Measurements from ENCODE around the gene ACSM5.

ACSM5 gene, protein sequence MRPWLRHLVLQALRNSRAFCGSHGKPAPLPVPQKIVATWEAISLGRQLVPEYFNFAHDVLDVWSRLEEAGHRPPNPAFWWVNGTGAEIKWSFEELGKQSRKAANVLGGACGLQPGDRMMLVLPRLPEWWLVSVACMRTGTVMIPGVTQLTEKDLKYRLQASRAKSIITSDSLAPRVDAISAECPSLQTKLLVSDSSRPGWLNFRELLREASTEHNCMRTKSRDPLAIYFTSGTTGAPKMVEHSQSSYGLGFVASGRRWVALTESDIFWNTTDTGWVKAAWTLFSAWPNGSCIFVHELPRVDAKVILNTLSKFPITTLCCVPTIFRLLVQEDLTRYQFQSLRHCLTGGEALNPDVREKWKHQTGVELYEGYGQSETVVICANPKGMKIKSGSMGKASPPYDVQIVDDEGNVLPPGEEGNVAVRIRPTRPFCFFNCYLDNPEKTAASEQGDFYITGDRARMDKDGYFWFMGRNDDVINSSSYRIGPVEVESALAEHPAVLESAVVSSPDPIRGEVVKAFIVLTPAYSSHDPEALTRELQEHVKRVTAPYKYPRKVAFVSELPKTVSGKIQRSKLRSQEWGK
- 0 reads per million in 4 donors for total RNA-seq

DNA sequence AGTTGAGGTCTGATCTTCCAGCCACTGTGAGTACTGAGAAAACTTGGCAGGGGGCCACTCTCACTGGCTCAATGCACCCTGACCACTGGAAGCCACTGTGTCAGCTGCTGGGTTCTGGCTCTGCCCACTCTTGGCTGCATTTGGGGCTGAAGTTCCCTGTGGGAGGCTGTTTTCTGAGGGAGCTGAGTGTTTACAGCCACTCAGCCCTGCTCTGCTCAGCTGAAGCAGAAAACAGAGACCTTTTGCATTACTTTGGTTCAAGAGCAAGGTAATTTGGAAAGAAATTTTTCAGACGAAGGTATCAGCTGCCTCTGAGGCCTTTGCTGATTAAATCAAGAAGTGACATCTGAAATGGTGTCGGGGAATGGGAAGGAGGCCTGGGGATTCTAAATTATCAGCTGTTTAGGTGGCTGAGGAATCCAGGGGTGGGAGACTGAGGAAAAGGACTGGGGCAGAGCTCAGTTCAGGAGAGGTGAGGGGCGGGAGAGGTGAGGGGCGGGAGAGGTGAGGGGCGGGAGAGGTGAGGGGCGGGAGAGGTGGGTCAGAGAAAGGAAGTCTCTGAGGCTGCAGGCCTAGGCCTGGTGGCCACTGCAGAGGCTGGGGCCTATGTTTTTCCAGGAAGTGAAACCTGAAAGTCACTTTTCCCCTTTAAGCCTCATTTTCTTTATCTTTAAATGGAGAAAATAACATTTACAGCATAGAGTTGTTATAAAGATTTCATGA, at the start of gene ACSM5:
TSS of gene ACSM5 (plus strand) at position 137 of the 723 bp plus-strand sequence. CDS start 1,951 bp downstream, outside the sequence.
- DNase-seq, result no peak

DNA sequence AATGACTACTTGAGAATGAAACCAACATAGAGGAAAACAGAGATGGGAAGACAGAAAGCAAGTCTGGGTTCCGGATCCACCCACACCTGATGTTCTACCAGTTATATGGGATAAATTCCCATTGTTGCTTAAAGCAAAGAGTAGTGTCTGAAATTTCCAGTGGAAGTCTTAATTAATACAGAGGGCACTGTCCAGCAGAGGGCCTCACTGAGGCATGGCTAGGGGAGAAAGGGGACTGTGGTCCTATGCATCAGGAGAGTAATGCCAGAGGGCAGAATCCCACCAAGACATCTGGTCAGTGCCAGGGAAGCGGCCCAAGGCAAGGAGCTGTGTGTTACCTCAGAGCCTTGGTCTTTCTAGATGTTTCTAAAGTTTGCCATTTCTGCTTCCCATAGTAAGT, 49.3 kb upstream of the ACSM5 start:
- no peak for DNase-seq

DNA sequence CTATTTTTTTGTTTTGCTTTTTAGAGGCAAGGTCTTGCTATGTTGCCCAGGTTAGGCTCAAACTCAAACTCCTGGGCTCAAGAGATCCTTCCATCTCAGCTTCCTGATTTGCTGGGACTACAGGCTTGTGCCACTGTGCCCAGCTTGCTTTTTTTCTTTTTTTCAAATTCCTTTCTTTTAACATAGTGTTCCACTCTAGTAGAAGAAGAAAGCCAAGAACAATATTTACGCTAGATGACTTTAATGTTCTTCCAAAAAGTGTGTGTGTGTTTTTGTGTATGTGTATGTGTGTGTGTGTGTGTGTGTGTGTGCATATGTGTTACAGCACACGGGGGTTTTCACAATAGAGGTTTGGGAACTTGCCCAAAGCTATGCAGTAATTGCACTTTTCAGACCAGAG, 46.1 kb upstream of the ACSM5 start:
- no peak for DNase-seq

DNA sequence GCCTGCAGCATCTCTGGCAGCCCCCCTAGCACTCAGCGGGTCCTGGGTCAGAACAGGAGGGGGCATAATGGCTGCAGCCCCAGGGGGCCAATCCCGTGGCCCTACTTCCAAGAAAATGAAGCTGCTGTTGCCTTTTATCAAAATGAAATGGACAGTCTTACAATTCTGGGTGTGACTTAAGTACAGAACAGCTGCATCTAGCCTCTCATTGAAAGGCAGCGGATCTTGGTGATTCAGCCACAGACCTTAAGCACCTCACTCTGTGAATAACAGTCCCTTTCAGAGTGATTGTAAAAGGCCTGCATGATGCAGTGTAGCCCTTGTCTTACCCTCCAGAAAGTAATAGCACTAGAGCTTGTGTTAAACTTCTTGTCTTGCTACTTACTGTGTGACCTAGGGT, 45.3 kb upstream of the ACSM5 start:
- DNase-seq, result no peak

DNA sequence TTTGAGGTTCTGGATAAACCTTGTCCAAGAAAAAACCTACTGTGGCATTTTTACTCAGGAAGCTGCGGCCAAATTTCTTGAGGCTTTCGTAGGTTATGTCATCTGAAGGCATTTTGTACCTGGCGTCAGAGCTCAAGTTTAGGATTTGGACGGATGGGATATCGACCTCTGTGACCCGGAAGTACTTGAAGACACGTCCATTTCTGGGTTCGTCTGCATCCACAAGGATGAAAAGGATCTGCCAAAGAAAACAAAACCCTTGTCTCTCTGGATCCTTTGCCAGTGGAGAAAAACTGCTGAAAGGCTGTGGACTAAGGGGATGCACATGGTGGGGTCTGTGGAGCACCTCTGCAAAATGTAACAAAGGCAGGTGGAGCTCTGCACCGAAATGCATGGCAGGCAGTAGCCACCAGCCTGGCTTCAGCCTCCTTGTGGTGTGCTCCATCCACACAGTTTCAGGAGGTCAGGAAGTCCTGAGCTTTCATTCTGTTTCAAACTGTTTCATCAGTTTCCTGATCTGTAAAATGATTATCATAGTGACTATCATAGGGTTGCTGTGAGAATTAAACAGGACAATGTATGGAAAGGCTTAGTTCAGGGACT, 39.8 kb upstream of the ACSM5 start:
- no peak for DNase-seq

DNA sequence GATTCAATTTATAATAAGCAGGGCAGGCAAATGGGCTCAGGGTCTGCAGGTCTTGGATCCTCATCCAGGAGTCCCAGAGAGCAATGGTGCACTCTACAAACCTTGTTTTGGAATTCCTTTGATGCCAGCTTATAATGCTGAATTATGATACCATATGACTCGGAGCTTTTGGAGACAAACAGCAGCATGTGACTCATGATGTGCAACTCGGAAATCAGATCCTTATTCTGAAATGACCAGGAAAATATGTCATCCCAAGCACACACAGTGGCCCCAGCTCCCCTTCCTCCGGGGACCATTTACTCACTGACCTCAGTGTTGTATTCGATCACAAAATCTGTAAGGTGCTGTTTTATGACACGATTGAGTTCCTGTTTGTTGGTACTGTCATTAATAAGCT, 36.6 kb upstream of the ACSM5 start:
- DNase-seq, result no peak

DNA sequence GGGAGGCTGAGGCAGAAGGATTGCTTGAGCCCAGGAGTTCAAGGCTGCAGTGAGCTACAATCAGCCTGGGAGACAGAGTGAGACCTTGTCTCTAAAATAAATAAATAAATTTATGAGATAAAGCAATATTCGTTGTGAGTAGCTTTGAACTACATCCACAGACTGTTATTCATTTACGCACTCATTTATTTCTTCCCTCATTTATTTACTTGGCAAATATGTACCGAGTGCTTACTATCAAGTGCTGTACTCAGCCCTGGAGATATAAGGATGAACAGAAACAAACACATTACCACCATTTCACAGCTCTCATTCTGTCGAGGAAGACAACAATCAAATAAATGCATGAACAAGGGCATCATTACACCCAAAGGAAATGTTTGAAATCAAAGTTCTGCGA, 32.2 kb upstream of the ACSM5 start:
- no peak for DNase-seq

DNA sequence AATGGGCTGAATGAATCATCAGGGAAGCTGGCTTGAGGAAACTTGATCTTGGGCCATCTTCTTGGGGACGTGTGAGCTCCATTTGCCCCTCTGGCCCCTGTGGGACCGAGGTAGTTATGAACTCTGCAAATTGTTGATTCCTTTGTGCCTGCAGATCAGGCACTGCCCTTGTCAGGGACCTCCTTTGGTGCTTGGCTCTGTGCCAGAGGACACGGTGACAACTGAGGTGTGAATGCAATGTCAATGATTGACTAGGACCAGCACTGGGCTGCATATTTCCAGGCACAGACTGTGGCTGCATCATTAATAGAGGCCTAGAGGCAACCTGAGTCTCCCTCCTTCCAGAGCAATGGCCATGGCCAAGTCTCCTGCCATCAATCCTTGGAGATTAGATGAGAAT, 28.6 kb upstream of the ACSM5 start:
- no peak for DNase-seq

DNA sequence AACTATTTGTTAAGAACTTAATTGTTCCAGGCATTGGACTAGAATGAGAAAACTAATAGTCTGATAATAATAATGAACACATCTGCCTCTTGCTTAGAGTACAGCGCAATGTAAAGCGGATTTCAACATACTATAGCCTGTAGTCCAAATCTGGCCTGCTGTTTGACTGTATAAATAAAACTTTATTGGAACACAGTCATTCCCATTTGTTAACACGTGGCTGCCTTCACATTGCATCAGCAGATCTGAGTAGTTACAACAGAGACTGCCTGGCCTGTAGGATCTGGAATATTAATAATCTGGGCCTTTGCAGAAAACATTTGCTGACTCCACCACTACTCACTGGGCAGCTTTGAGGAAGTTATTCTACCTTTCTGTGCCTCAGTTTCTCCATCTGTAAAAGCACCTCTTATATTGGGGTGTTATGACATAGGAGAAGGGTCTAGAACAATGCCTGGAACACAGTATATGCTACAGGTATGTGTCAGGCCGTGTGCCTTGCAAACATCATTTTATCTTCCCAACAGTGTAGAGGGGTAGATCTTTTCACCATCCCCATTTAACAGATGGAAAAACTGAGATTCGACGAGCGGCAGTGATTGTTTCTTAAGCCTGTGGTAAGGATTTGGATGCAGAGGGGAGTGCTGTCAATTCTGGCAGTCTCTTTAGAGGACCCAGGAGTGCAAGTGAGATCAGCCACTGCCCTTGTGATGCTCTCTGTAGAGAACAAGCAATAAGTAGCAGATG, 27.0 kb upstream of the ACSM5 start:
- DNase-seq, result no peak

DNA sequence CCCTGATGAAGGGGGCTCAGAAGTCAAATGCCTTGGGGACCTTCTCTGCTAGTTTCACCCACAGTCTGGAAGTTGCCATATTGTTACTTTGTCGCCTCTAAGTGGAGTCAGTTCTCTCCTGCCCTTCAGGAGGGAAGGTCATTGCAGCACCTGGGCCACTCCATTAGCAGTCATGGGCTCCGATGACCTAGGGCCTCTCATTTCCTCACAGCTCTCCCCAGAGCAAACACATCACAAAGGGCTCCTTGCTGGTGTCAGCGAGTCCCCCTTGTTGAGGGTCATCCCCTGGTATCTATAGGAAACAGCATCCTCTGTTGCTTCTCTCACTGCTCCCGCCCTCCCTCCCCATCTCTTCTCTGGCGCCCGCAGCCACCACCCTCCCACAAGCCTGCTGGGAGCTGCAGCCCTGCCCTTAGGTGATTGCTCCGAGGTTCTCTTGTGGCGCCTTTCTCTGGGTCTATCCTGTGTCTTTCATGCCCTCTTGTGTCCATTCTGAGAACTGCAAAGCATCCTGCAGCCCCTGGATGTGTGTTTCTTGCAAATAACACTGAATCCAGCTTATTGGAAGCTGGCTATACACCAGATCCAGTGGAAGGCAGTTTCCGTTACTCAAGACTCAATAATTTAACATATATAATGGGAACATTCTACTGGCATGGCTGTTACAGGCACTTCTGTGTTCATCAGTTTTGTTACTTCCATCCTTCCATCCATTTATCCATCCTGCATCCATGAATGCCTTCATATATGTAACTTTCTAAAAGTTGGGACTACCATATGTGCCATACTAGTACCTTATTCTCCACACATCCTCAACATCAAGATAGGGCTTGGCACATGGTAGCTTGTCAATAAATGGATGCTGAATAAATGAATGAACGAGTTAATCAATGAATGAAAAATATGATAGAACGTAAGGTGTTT, 26.0 kb upstream of the ACSM5 start:
- DNase-seq, result peak in 2 of 5 donors; percentile 21 to 46

DNA sequence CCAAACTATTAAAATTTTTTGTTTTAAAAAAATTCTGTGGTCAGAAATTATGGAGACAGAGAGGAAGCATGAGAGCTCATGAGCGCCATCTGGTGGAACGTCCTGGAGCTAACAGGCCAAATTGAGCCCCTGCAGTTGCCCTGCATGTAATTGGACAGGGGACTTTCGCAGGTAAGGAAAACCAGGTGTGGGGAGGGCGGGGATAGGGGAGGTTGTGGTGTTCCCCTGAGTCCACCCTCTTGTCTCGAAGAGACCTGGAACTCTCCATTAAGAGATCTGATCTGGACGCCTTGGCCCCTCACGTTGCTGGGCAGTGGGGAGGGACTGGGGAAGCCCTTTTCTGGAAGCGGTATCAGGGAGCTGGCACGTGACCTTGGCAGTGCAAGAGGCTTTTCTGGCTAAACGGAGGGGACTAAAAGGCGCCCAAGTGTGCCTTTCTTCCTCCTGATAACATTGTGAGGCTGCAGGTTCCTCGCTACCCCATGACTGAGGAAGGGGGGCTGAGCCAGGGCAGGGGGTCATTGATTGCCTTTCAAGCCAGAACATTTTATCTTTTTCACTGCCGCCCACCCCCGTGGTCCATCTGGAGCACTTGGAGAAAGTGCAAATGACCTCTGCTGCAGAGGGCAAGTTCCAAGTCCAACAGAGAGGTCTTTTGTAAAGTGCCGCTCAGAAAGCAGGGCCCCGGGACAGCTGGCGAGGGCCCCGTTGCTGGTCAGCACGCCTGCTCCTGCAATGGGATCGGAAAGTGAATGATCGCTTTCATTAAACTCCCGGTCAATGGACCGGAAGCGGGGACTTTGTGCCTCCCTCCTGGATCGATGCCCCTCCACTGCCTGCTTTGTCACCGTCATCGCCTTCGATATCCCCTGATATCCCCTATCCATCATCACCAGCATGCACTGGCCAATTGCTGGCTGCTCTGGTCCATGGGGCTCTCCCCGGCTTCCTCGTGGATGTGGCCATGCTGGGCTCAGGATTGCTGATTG, 23.2 kb upstream of the ACSM5 start:
- DNase-seq, result peak; percentile 19 to 35 (median 24)

DNA sequence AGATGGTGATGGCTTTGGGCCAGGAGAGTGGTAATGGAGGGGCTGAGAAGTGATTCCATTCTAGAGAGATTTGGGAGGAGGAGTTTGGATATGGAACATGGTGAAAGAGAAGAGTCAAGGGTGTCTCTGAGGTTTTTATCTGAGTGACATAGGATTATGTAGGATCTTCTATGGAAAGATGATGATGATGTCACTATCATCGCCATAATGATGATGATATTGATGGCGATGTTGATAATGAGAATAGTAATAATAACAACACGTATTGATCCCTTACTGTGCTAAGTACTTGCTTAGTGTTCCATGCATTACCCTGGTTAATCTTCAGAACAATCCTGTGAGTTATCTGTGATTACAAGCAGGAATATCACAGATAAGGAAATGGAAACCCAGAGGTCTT, 21.4 kb upstream of the ACSM5 start:
- DNase-seq, result no peak

DNA sequence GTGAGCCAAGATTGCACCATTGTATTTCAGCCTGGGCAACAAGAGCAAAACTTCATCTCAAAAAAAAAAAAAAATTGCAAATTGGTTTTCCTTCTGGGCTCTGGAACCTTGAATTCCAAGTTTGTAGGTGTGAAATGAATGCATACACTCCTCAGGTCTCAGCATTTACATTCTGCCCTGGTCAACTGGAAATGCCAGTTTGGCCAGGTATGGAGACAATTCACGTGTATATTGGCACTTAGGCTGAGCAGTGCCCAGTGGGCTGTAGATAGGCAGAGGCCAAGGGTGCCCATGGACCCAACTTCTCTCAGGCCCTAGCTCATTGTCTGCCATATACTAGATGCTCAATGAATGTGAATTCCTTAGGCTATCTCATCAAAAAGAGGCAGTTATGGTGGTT, 20.5 kb upstream of the ACSM5 start:
- DNase-seq, result no peak

DNA sequence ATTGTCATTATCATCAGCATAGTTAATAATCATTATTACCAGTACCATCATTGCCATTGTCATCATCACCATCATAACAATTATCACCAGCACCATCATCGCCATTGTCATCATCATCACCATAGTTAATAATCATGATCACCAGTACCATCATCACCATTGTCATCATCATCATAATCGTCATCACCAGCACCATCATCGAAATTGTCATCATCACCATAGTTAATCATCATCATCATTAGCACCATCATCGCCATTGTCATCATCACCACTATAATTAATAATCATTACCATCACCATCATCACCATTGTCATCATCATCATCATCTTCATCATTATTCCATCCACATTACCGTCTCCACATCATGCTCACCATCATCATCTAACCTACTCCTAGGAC, 18.3 kb upstream of the ACSM5 start:
- no peak for DNase-seq

DNA sequence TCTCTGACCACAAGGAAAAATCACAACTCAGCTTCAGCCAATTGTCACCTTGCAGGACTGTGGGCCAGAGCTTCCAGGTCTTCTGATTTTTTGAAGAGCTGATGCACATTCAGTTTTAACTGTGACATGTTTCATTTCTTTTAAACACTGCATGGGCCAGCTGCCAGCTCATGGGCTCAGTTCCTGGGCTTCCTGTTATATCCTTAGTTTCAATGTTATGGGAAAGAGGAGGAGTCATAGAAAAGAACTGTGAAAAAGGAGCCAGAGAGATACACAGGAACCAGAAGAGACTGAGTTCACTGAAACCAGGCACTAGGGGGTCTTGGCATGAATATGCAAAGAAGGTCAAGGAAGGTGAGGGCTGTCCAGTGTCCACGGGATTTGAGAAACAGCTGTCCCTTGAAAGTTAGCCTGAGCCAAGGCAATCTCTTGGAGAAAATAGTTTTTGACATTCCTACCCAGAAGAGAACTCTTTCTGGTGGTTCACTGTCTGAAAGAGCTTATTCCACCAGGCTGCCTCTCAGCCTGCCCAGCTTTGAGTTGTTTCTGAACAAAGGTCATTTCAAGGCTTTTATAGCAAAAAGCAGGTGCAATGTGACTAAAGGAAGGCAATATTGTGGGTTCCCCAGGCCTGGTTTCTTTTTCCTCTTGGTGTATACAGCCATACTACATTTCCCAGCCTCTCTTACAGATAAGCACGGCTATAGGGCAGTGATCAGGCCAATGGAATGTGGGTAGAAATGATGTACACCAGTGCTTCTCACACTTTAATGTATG, 15.3 kb upstream of the ACSM5 start:
- DNase-seq, result no peak

DNA sequence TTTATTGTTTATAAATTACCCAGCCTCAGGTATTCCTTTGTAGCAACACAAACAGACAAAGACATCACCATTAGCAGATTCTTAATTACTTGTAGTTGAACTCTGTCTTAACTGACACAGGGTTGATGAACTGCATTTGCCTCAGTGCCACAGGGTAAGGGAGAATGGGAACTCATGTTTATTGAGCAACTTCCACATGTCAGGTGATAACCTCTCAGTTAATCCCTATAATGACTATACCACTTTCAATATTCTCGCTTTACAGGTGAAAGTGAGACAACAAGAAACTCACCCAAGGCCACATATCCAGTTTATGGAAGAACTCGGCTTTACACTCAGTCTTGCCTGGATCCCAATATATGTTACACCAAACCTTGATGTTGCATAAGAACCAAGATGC, 13.4 kb upstream of the ACSM5 start:
- no peak for DNase-seq

DNA sequence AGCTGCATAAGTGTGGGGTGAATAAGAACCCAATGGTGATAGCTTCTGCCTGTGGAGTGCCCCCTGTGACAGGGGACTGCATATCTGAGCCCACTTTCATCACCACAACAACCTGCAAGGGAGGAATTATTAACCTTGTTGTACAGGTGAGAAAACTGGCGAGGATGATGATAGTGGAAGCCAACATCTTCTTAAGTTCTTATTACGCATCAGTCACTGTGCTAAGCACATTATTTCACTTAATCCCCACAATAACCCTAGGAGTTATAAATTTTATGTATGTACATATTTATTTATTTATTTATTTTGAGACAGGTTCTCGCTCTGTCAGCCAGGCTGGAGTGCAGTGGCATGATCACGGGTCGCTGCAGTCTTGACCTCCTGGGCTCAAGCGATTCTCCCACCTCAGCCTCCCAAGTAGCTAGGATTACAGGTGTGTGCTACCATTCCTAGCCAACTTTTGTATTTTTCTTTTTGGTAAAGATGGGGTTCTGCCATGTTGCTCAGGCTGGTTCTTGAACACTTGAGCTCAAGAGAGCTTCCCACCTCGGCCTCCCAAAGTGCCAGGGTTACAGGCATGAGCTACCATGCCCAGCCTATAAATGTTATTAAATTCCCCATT, 12.4 kb upstream of the ACSM5 start:
- no peak for DNase-seq

DNA sequence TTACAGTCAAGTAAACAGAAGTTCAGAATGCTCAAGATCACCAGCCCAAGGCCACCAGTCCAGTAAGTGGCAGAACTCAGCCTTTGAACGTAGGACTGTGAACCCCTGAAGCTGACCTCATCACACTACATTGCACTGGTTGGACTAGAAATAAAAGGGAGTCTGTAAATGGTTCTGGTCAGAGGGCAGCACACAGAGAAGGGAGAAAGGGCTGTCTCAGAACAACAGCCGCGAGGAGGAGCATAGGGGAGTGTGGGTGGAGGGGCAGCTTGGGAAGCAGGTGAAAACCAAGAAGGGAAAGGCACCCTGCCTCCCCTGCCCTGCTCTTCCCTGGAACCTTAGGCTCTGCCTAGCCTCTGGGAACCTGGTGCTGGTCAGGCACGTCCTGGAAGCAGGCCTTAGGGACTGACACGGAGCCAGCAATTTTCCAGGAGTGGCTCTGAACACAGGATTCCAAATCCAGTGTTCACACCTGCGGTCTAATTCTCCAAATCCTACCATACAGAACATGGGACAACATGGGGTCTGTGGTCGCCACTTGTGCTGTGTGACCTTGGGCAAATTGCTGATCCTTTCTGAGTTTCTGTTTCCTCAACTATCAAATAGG, 11.8 kb upstream of the ACSM5 start:
- no peak for DNase-seq

DNA sequence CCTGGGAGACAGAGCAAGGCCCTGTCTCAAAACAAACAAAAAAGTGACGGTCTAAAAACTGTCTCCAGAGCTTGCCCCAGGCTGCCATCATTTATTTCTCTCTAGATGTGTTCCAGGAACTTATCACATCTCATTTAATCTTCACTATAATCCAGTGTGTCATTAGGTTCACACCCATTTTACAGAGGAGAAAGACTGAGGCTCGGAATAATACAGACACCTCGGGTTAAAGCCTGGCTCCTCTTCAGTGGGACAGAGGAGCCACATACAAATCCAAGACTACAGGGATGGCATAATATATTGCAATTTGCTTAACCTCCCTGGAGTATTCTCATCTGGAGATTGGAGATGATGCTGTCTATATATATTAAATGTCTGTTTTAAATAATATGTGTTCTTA, 10.7 kb upstream of the ACSM5 start:
- no peak for DNase-seq

Data from T-helper 1 cell (primary cell).